ENCODE measurements around the gene TMEM221.

Gene TMEM221

GRCh38 chr19:17448131-17448967 lies at the start of gene TMEM221:
TMEM221 (minus strand) TSS chr19:17448668; CDS start chr19:17448462, 206 bp downstream.
- DNase-seq, result no peak
- Histone ChIP-seq H3K36me3 (peaks cover 3% of the 10 kb centered on the region), H3K9me3 (ENCODE audit: severe bottlenecking) (no peaks in the 10 kb centered on the region), H3K4me3 (ENCODE audit: low read depth, low read length) (no peak within 1 kb of the TSS), H3K27me3 (ENCODE audit: insufficient read depth, low read depth, severe bottlenecking) (no peaks in the 10 kb centered on the region), H3K27ac (no peak within 1 kb of the TSS)
- TF ChIP-seq, protein P1, sequence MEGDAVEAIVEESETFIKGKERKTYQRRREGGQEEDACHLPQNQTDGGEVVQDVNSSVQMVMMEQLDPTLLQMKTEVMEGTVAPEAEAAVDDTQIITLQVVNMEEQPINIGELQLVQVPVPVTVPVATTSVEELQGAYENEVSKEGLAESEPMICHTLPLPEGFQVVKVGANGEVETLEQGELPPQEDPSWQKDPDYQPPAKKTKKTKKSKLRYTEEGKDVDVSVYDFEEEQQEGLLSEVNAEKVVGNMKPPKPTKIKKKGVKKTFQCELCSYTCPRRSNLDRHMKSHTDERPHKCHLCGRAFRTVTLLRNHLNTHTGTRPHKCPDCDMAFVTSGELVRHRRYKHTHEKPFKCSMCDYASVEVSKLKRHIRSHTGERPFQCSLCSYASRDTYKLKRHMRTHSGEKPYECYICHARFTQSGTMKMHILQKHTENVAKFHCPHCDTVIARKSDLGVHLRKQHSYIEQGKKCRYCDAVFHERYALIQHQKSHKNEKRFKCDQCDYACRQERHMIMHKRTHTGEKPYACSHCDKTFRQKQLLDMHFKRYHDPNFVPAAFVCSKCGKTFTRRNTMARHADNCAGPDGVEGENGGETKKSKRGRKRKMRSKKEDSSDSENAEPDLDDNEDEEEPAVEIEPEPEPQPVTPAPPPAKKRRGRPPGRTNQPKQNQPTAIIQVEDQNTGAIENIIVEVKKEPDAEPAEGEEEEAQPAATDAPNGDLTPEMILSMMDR (IDR thresholded peaks at IDR 0.05; ENCODE audit: low read depth, low read length), result 0 out of 2 replicates have a peak, but pooled peaks have one; percentile 9

- H3K9me3 ChIP-seq (ENCODE audit: severe bottlenecking), result no peaks in the 10 kb centered on the region
- no peak overlapping the region for H3K4me3 ChIP-seq (ENCODE audit: low read depth, low read length)
- no peak for DNase-seq
- H3K27me3 ChIP-seq (ENCODE audit: insufficient read depth, low read depth, severe bottlenecking), result no peaks in the 10 kb centered on the region
- TF ChIP-seq, protein P1 (IDR thresholded peaks at IDR 0.05; ENCODE audit: low read depth, low read length), result no peak
- peaks cover 13% of the 10 kb centered on the region for H3K36me3 ChIP-seq
- no peak overlapping the region for H3K27ac ChIP-seq
Measured at GRCh38 chr19:17497149-17497798, 48.8 kb upstream of the TMEM221 start.

GRCh38 chr19:17496337-17496997 lies 48.0 kb upstream of the TMEM221 start:
- no peaks in the 10 kb centered on the region for H3K9me3 ChIP-seq (ENCODE audit: severe bottlenecking)
- TF ChIP-seq, protein P1 (IDR thresholded peaks at IDR 0.05; ENCODE audit: low read depth, low read length), result peak; percentile 100
- peak; percentile 86 for DNase-seq

DNA sequence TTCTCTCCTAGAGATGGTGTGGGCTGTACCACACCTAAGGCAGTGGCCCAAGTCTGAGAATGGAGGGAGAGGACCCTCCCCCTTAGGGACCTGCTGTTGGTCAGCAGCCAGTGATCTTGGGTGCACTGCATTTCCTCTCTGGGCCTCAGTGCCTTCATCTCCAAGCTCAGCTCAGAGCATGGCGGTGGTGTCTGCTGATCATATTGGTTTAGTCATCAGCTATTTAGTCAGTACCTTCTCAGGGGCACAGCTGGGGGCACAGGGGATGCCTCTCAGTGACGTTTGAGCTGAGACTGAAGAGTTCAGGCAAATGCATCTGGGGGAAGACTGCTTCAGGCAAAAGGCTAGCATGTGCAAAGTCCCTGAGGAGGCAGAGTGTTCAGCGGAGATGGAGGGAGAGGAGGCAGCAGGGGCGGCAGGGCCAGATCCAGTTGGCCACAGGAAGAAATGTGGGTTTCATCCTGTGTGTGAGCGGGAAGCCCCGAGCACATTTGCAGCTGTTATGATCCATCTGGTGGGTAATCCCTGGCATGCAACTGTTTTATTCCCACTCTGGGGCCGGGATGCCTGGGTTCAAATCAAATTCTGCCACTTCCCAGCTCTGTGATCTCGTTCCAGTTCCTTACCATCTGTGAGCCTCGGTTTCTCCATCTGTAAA lies 47.3 kb upstream of the TMEM221 start:
- Histone ChIP-seq H3K9me3 (ENCODE audit: severe bottlenecking) (no peaks in the 10 kb centered on the region), H3K4me3 (ENCODE audit: low read depth, low read length) (no peak overlapping the region), H3K36me3 (peaks cover 10% of the 10 kb centered on the region), H3K27me3 (ENCODE audit: insufficient read depth, low read depth, severe bottlenecking) (no peaks in the 10 kb centered on the region), H3K27ac (no peak overlapping the region; the same call in 1 of the 2 replicates)
- no peak for DNase-seq
- TF ChIP-seq, protein P1 (IDR thresholded peaks at IDR 0.05; ENCODE audit: low read depth, low read length), result no peak

More at GRCh38 chr19:17496337-17496997, 48.0 kb upstream of the TMEM221 start:
- Histone ChIP-seq H3K36me3 (peaks cover 13% of the 10 kb centered on the region), H3K27me3 (ENCODE audit: insufficient read depth, low read depth, severe bottlenecking) (no peaks in the 10 kb centered on the region), H3K27ac (no peak overlapping the region), H3K4me3 (ENCODE audit: low read depth, low read length) (no peak overlapping the region)

- H3K36me3 ChIP-seq, result no peaks in the 10 kb centered on the region
- TF ChIP-seq, protein P1 (IDR thresholded peaks at IDR 0.05; ENCODE audit: low read depth, low read length), result no peak
- DNase-seq, result no peak
- no peaks in the 10 kb centered on the region for H3K9me3 ChIP-seq (ENCODE audit: severe bottlenecking)
- H3K27me3 ChIP-seq (ENCODE audit: insufficient read depth, low read depth, severe bottlenecking), result no peaks in the 10 kb centered on the region
- H3K27ac ChIP-seq, result no peak overlapping the region
- no peak overlapping the region for H3K4me3 ChIP-seq (ENCODE audit: low read depth, low read length)
Measured at GRCh38 chr19:17491287-17491686, 42.8 kb upstream of the TMEM221 start.
